Cortex of kidney (tissue), 1 donor: Measurements from ENCODE around the gene CDC73.
A peak's percentile ranks its signal among the peaks of the same experiment; 100 is the strongest.

Experiments used
- DNase-seq: peaks from one replicate; lab custom pipeline; 2025; lab: John Stamatoyannopoulos, UW

The CDC73 gene

DNA sequence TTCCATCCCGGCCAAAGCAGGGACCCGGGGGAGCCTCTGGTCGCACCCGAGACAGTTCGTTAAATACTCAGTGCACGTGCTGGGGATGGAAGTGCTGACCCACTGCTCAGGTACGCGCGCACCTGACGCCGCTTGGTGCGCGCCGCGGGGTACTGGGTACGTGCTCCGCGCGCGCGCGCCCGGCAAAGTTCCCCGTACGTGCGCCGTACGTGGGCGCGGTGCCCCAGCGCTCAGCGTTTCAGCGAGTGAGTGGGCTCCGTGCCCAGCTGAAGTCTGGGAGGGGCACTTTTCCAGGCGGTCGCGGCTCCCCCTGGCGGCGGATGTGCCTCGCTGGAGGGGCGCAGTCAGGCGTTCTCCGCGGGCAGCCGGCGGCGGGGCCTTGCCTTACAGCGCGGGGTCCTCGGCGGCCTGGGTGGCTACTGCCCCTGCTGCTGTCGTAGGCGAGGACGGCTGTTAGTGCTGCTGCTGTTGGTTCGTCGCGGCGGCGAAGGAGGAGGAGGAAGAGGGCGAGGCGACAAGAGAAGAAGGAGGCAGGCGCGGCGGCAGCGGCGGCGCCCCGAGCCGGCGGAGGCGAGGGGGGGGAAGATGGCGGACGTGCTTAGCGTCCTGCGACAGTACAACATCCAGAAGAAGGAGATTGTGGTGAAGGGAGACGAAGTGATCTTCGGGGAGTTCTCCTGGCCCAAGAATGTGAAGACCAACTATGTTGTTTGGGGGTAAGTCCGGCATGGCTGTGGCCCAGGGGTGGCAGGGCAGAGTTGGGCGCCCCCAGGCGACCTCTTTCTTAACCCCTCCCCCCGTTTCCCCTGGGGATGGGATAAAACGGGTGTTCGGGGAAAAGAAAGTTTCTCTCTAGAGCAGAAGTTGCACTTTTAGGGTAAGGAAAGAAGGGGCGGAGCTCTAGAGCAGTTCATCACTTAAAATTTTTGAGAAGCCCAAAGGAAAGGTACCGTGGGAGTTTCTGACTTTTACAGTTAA, at the start of gene CDC73:
Gene CDC73, plus strand, starts transcription at position 416 of the 978 bp plus-strand sequence. Its CDS starts 170 bp downstream, at position 586.
- peak; percentile 48 for DNase-seq

DNA sequence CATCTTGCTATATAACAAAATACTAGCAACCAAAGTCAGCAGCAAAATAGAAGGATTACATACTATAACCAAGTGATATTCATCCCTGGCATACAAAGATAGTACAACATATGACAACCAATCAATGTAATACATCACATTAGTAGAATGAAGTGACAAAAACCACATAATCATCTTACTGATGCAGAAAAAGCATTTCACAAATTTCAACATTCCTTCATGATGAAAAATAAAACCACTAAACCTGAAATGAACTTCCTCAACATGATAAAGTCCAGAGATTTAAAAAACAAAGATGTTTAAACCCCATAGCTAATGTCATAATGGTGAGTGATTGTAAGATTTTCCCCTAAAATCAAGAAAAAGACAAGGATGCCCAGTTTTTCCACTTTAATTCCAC, 43.8 kb upstream of the CDC73 start:
- DNase-seq = no peak

DNA sequence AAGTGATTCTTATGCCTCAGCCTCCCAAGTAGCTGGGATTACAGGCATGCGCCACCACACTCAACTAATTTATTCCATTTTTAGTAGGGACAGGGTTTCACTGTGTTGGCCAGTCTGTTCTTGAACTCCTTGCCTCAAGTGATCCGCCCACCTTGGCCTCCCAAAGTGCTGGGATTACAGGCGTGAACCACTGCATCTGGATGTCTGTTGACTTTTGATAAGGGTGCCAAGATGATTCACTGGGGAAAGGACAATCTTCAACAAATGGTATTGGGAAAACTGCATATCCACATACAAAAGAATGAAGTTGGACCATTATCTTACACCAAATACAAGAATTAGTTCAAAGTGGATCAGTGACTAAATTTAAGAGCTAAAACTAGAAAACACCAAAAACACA, 42.6 kb upstream of the CDC73 start:
- DNase-seq = no peak

DNA sequence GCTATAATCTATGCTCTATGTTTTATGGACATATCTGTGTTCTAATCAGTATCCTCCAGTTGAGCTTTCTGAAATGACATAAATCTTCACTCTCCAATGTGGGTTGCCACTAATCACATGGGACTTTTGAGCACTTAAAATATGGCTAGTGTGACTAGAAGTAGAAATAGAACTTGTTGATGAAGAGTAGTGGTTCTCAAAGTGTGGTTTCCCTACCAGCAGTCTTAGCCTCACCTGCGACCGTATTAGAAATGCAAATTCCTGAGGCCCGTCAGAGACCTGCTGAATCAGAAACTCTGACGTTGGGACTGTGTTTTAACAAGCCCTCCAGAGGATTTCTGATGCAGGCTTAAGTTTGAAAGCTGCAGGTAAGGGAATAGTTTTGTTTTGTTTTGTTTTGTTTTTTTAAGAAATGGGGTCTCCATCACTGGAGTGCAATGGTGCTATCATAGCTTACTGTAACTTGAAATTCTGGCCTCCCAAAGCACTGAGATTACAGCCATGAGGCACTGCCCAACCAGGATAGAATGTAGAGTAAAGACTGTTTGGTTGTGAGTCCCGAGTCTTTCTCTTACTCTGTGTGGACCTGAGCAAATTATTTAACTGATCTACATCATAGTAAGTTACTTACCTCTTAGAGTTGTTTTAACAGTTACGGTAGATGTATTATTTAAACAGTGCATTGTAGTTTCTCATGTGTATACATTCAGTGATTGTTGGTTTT, 38.3 kb upstream of the CDC73 start:
- no peak for DNase-seq

DNA sequence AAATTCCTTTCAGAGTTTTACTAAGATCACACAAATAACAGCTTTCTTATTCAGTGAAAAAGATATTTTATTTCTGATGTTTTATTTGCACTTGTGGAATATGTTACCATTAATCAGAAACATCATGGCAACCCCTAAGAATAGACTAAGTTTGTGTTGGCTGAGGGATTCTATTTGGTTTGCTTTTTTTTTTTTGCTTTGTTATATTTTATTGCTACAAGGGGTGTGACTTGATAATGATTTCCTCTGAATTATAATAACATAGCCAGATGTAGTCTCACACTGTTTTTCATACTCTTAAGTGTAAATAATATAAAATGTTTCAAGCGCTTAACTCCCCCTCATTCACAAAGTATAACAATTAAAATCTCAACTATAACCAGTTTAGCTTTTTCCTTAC, 36.6 kb upstream of the CDC73 start:
- DNase-seq = no peak

DNA sequence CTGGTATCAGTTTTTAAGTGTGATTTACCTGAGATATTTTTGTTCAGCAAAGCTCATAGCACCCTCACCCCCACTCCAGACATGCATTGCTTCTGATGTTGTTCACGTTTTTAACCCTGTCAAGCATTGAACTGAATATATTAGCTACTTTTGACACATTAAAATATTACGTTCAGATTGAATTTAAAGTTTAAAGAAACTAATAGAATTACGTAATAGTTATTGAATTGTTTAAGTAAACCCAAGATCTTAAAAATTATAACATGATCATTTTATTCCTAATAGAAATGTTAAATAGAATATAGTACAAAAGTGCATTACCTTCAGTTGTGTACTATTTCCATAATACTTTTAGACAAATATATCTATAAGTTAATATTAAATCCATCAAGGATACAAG, 35.5 kb upstream of the CDC73 start:
- DNase-seq = no peak

DNA sequence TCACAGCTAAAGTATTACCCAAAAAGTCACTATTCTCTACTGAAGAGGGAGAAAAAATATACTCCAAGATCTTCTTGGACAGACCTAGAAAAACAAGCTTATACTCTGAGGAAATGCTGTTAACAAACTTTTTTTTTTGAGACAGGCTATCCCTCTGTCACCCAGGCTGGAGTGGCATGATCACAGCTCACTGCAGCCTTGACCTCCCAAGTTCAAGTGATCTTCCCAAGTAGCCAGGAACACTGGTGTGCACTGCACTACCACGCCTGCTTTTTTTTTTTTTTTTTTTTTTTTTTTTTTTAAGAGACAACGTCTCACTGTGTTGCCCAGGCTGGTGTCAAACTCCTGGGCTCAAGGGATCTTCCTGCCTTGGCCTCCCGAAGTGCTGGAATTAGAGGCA, 33.9 kb upstream of the CDC73 start:
- DNase-seq = no peak

DNA sequence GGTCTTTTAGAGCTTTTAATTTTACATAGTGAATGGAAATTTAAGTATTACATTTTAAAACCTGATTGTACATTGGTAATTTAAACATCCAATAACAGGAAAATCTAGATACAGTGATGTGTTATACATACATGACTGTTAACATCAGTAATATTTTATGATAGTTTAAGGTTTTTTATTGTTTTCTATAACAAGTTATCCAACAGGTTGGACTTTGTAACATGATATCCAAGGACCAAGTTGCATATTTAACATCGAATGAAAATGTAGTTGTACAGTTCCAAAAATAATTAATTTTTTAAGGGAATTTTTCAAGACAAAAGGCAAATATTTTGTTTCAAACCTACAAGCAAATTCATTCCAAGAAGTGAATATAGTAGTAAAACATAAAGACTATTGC, 31.0 kb upstream of the CDC73 start:
- no peak for DNase-seq

DNA sequence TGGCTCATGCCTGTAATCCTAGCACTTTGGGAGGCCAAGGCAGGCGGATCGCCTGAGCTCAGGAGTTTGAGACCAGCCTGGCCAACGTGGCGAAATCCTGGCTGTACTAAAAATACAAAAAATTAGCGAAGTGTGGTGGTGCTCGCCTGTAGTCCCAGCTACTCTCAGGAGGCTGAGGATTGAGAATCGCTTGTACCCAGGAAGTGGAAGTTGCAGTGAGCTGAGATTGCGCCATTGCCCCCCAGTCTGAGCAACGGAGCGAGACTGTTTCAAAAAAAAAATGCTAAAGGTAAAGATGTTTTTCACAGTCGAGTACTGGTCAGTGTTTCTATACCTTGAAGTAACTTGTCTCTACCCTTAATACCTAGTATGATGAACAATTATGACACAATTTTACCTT, 27.7 kb upstream of the CDC73 start:
- DNase-seq = no peak

DNA sequence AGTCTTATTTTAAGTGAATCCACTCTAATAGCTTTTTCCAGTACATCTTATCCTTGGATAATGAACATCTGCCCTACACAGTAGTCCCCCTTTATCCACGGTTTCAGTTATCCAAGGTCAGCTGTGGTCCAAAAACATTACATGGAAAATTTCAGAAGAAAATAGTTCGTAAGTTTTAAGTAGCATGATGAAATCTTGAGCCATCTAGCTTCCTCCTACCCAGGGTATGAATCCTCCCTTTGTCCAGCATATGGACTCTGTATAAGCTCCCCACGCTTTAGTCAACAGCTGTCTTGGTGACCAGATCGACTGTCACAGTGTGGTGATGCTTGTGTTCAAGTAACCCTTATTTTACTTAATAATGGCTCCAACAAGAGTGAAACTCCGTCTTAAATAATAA, 19.2 kb upstream of the CDC73 start:
- DNase-seq = no peak

DNA sequence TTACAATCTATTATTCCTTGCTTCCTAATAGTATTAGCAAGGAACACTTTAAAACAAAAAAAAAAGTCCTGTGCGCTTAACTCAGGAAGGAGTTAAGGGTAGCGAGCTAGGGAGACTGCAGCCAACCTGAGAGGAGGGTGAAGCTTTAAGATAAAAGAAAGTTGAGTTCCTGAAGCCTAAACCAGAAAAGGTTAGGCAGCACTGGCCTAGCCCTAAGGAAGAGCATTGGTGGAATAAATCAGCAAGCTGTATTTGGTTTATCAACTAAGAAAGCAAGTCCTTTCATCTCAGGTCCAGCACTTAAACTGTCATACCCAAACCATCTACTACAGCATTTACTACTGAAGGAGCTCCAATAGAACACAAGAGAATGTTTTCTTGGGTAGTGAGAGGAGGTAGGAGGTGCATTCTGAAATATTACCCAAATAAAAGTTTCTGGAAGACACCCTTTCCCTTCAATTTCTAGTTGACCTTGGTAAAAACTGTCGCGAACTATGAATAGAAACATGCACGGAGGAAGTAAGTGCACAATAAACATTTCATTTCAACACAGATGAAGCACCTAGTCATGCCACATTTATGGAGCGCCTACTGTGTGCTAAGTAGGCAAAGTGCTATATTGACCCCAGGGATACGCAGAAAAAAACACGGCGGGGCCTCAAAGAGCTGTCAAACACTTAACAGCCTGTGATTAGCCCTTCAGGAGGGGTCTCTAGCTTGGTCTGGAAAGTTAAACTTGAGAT, 17.9 kb upstream of the CDC73 start:
- DNase-seq = no peak

DNA sequence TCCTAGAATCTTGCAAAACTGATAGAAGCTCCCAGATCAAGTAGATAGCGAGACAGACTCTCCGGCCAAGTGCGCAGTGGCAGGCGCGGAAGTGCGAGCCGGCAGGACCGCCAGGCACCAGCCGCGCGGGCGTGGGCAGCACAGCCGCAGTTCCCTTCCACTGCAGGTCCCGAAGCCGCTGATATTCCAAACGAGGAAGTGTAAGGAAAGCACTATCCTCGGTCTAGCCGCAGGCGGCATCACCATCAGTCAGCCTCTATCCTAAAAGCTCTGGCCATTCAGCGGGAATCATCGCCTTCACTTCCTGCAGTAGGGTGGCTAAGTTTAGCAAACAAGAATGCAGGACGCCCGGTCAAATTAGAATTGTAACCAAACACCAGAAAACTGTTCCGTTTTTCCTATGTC, 17.3 kb upstream of the CDC73 start:
- DNase-seq = no peak

DNA sequence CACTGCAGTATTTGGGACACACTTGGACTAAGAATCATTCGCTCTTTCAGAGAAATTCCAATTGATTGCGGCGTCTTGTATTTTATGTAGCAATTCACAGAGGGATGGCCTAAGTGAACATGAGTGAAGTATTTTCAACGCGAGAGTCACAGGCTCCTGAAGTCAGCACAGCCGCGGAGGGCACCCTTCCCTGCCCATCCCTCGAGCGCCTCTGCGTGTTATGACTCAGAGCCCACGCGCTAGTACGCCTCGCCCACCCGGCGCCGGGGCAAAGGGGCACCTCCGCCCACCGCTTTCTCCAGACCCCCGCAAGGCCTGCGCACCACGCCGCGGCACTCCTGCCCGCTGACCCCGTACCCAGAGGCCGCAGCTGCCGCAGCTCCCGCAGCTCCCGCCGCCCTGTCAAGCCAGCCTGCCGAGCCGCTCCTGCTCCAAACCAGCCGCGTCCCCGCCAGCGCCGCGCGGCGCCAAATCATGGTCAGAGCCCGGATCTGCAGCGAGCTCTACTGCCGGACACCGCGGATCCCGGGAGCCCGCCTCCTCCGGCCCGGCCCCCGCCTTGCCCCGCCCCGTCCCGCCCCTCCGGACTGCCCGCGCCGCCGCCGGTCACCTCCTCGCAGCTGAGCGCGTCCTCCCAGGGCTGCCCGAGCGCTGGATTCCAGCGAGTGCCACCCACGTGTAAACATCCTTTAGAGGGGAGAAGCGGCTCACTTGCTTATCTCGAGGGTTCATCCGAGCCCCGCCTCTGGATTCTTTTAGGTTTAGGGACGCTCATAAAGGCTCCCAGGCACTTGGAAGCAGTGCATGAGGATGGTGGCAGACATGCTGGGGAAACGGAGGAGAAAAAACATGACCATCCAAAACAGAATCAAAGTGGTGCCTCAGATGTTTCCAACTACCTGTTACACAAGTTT, 16.7 kb upstream of the CDC73 start, which contains the start of gene GLRX2:
Gene GLRX2, minus strand, starts transcription at position 508 of the 914 bp plus-strand sequence. Its CDS starts 32 bp downstream, at position 476.
- peak; percentile 30 for DNase-seq

DNA sequence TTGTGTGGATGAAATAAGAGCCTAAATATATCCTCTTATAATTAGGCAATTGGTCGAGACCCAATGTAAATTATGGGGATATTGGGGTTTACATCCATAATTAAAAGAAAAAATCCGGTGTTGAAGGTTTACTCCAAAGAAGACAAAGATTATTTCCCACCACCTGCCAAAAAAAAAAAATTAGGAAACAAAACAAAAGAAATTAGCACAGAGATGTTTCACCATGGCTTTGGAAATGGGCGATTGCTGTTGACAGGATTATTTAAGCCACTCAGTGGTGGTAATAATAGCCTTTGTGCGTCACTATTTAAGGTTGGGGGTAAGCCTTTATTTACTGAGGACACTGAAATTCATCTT, 16.0 kb upstream of the CDC73 start:
- DNase-seq = no peak

DNA sequence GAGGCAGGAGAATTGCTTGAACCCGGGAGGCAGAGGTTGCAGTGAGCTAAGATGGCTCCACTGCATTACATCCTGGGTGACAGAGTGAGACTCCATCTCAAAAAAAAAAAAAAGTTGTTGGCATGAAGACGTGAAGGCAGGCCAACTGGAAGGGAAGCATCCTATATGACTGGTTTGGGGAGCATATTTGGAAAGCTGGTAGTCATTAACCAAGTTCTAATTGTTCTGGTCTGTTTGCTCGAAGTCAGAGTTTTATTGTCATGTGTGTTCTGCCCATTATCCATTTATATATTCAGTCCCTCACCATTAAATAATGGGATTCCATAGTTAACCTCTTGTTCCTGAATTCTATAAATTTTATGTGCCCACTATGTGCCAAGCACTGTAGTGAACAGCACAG, 13.4 kb upstream of the CDC73 start:
- no peak for DNase-seq

DNA sequence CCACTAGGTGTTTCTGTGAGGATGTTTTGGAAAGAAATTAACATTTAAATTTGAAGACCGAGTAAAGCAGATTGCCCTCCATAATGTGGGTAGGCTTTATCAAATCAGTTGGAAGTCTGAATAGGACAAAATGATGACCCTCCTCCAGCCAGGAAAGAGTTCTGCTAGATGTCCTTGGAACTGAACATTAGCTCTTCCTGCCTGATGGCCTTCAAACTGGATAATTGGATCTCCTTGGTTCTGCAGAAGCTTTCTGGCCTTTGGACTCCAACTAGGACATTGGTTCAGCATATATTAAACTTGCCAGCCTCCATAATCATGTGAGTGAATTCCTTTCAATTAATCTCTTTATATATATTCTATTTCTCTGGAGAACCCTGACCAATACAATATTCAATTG, 12.2 kb upstream of the CDC73 start:
- no peak for DNase-seq

DNA sequence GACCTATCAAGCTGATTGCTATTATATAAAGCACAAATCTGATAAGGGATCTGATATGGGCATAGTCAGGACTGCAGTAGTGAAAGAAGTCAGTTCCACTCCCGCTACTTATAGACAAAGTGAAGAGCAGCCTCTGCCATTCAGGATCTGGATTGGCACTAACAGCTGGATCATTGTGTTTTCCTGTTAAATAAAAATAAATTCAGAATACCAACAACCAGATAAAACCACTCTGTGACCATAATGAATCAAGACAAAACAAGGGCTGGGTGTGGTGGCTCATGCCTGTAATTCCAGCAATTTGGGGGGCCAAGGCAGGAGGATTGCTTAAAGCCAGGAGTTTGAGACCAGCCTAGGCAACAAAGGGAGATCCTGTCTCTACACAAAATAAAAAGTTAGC, 11.6 kb upstream of the CDC73 start:
- DNase-seq = no peak

DNA sequence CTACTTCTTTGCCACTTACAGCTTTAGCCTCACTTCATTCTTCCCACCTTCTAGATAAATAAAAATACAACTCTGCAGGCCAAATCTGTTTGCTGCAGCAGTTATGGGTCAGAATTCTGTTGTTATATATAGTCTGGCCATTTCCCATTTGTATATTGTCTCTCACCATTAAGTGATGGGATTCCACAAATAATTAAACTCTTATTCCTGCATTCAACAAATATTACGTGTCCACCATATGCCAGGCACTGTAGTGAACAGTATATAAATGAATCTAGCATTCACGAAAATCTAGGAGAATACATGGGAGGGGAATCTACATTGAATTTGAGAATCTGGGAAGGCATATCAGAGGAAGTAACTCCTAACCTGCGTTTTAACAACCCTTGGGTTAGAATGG, 11.0 kb upstream of the CDC73 start:
- no peak for DNase-seq

DNA sequence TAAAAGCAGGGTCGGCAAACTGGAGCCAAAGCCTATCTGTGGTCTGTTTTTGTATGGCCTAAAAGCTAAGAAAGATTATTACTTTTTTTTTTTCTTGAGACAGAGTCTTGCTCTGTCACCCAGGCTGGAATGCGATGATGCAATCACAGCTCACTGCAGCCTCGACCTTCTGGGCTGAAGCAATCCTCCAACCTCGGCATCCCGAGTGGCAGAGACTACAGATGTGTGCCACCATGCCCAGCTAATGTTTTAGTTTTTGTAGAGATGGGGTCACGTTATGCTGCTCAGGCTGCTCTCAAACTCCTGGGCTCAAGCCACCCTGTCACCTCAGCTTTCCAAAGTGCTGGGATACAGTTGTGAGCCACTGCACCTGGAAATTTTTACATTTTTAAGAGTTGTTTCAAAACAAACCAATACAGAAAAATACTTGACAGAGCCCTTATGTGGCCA, 10.2 kb upstream of the CDC73 start:
- DNase-seq = no peak

DNA sequence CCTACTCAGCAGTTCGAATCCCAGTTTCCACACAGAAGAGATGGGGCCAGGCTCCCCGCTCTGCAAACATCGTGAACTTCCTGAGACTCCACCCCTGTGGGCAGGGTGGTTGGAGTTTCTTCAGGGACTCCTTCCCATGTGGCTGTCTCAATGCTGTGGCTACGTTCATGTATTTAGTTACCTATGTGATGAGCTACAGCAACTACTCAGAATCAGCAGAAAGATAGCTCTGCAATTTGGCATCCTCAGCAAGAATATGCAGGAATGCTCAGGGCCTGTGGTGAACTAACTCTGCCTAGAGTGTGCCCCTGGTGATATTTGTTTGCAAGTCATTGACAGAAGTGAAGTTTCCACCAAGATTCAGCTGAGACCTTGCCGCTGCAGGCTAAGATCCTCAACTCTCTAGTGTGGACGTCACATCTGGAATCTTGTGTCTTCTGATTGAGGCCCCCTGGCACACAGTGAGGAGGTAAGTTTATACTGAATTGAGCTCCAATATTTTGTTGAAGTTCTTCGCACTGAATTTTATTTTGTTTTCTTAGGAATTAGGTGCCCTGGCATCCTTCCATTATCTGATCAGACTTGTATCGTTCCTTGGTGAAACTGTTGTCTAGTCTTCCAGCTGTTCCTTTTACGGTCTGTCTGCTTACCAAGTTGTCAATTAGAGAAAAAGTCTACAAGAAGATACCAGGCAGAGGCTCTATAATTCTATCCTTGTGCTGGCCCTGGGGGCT, 8.4 kb upstream of the CDC73 start:
- no peak for DNase-seq

DNA sequence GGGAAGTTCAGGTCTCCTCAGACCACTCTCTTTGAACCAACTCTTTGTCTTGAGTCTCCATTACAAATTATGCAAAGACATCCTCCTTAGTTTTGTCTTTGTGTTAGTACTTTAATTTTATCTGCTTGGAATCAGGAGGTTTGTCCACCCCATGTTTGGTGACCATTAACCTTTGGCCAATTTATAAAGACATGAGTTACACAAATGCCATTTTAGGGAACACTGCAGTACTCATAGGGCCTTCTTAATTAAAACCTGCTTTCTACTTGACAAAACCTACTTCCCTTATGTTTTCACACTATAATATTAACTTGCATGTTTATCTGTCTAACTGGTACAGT, 7.9 kb upstream of the CDC73 start:
- no peak for DNase-seq
